Activated gamma-delta T cell treated with Interleukin-2 at 50 U/mL for 16 hours (primary cell): ENCODE measurements around the gene GOLGA5.
"Not testable (repeated sequence)": the region's sequence is repeated elsewhere in the genome, so short reads cannot be mapped to it uniquely, and the experiment has no call there.

Experiments used
- DNase-seq: peaks from one replicate; pipeline ENCODE4 v3.0.0-alpha.2; 2020

The GOLGA5 gene

GRCh38 chr14:92780444-92781232, 13.5 kb upstream of the GOLGA5 start:
- no peak for DNase-seq

DNA sequence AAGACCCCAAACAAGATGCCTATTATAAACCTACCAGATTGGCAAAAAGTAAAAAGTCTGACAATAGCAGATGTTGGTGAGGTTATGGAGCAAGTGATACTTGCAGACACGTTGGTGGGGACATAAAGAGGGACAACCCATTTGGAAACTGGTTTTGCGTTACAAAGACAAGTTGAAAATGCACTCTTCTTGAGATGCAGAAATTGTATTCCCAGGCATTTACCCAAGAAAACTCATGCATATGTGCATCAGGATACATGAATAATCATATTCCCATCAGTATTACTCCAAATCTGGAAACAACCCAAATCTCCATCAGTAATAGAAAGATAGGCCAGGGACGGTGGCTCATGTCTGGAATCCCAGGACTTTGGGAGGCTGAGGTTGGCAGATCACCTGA, 12.8 kb upstream of the GOLGA5 start:
- no peak for DNase-seq

GRCh38 chr14:92783813-92784431, 10.2 kb upstream of the GOLGA5 start:
- peak; percentile 26 for DNase-seq

DNA sequence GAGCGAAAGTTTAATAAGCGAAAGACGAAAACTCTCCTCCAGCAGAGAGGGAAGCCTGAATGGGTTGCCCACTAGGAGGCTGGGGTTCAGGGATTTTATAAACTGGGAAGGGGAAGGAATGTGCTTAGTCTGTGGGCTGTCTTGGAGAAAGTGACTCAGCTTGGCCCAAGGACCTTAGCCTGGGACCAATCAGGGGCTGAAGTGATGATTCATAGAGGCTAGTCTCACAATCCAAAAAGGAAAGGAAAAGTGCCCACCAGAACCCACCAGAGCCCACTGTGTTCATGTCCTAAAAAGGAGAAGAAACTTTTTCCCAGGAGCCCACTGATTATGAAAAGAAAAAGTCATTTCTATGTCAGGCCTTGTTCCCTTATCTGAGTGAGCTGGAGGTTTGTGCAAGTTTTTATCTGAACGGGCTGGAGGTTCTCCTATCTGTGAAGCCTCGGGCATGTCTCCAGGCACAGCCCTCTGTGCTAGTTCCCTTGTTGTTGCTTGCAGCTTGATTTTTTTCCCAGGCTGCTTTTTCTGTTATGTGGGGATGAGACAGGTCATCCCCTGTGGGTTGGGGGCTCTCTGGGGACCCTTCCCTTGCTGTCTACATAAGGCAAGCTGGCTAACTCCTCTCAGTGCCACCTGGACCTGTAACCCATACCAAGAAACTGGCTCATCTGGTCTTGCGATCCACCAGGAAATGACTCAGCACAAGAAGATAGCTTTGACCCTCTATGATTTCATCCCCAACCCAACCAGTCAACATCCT, 8.3 kb upstream of the GOLGA5 start:
- DNase-seq: no peak

- no peak for DNase-seq
These were observed 7.7 kb upstream of the GOLGA5 start for GRCh38 chr14:92786427-92786756.

DNA sequence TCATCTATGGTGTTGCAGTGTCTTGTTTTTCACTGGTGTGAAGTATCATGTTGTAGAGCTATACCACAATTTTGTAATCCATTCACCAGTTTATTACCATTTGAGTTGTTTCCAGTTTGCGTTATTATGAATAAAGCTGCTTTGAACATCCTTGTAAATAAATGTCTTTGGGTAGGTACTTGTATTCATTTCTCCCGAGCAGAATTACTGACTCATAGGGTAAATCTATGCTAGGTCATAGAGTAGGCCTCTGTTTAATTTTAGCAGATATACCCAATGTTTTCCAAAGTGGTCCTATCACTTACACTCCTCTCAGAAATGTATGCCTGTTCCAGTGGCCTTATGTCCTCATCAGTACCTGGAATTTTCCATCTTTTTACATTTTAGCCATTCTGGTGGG, 6.6 kb upstream of the GOLGA5 start:
- no peak for DNase-seq

- DNase-seq: no peak
These were observed 4.5 kb upstream of the GOLGA5 start for GRCh38 chr14:92789457-92790089.

GRCh38 chr14:92792885-92793284, 1.2 kb upstream of the GOLGA5 start:
- no peak for DNase-seq

DNA sequence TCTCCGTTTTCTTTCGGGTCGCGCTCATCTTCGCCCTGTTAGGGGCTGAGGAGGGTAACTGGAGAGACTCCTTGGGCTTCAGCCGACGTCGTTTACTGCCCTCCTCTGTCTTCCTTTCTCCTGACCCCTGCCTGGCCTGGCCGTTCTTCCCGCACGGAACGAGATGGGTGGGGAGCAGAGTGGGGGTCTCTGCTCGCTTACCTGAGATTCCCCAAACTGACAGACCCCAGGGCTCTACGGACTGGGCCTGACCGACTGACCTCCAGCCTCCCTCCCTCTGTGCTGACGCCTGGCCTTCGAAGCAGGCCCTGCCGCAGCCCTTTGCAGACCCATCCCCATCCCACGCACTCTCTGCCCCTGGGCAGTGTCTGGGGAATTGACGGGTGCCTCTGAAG, 439 bp downstream of the GOLGA5 start:
- DNase-seq: no peak

DNA sequence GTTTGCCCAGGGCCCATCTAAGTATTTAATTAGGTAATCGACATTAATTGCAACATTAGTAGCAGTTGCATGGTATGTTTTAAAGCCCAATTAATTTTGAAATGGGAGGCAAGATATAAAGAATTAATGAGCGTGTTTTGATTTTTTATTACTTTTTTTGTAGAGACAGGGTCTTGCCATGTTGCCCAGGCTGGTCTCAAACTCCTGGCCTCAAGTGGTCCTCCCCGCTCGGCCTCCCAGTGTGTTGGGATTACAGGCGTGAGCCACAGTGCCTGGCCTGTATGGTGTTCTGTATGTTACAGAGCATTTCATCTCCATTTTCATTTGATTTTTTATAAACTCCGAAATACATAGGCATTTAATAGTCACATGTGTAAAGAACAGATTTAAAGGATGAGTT, 856 bp downstream of the GOLGA5 start:
- no peak for DNase-seq

DNA sequence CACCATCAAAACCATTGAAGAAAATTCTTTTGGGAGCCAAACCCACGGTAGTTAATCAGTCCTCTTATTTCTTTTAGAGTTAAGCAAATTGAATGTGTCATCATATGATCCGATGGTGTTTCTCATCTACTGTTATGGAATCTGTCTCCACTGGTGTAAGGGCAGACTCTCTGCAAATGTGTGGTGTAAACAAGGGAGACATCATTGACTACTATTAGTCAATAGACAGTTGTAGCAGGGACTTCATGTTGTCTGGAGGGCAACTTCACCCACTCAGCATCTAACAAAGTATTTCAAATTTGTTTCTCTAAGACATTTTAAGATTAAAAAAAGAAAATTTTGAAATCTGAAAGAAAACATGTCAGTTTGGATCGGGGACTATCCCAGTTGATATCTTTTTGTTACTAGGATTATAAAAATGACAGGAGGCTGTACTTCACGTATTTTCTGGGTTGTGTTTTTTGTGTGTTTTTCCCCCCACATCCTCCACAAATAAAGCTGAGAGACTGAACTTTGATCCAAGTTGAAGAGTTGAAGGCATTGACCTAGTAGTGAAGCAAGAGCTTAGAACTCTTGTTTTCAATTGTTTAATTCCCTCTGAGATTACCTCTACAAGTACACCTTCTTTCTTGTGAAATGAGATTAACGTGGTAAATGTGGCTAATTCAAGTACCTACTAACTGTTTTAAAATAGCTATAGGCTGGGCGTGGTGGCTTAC, 4.0 kb downstream of the GOLGA5 start:
- DNase-seq: no peak

DNA sequence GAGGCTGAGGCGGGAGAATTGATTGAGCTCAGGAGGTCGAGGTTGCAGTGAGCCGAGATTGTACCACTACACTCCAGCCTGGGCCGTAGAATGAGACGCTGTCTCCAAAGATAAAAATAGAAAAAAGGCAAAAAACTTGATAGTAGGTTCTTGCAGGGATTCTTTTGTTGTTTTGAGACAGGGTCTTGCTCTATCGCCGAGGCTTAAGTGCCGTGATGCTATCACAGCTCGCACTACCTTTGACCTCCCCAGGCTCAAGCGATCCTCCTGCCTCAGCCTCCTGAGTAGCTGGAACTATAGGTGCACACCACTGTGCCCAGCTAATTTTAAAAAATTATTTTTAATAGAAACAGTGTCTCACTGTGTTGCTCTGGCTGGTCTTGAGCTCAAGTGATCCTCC, 4.7 kb downstream of the GOLGA5 start:
- no peak for DNase-seq

DNA sequence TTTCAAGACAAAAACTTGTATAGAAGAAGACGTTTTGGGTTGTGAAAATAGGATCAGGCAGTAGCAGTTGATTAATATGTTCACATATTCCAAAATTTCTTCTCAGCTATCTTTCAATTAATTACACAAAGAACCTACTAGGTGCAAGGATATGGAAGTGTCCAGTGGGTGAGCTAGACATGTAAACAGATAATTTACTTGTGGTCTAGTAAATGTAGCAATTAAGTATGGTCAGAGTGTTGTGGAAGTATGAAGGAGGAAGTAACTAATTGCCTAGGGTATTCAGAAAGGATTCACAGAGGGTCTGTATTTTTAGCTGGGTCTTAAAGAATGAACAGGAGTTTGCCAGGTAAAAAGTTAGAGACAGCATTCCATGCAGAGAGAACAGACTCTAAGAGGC, 5.9 kb downstream of the GOLGA5 start:
- no peak for DNase-seq

- DNase-seq: no peak
These were observed 6.4 kb downstream of the GOLGA5 start for GRCh38 chr14:92800525-92800924.

DNA sequence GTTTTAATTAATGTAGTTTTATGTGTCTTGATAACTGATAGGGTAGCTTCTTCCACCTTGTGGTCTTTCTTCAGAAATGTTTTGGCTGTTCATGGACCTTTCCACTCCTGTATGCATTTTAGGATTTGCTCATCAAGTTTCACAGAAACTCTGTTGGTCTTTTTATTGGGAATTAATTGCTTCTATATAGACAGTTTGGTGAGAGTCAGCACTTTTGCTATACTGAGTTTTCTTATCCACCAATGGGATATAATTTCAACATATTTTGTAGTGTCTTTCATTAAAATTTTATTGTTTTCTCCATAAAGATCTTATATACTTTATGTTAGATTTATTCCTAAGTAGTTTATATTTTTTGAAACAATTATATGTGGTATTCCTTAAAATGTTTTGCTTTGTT, 7.8 kb downstream of the GOLGA5 start:
- no peak for DNase-seq

- DNase-seq: no peak
These were observed 8.6 kb downstream of the GOLGA5 start for GRCh38 chr14:92802678-92803077.

- no peak for DNase-seq
These were observed 19.1 kb downstream of the GOLGA5 start for GRCh38 chr14:92813201-92813600.

DNA sequence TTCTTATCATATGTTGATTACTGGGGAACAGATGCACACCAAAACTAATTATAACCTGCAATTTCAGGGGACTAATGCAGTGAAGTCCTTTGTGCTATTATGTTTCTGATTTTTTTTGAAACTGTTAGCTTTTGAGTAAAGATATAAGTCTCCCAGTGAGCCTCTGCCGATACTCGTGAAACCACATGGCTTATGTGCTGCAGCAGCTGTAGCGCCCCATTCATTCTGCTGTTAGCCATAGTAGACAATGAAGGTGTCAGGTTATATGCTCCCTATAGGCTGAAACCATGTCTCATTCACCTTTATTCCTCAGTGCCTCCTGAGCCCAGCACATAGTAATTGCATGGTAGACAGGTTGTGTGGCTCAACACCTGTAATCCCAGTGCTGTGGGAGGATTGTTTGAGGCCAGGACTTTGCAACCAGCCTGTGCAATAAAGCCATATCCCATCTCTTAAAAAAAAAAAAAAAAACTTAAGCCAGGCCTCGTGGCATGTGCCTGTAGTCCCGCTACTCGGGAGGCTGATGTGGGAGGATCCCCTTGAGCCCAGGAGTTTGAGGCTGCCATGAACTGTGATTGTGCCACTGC, 25.0 kb downstream of the GOLGA5 start:
- DNase-seq: no peak

- DNase-seq: not testable (repeated sequence)
These were observed 25.8 kb downstream of the GOLGA5 start for GRCh38 chr14:92819680-92820535.

DNA sequence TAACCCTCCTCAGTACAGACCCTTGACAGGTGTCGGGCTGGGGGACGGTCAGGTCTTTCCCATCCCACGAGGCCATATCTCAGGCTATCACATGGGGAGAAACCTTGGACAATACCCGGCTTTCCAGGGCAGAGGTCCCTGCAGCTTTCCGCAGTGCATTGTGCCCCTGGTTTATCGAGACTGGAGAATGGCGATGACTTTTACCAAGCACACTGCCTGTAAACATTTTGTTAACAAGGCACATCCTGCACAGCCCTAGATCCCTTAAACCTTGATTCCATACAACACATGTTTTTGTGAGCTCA, 26.4 kb downstream of the GOLGA5 start:
- DNase-seq: not testable (repeated sequence)

- DNase-seq: no peak
These were observed 36.8 kb downstream of the GOLGA5 start for GRCh38 chr14:92830902-92831301.
